Caco-2 (cell line): ENCODE measurements around the gene C1orf105. TPM values are rescaled to one million over a fixed set of nuclear protein-coding genes. Genes with fewer than 3 reads are reported as not detected.

ENCODE experiments used
- BruUV-seq: library from RNA; stranded (reverse); fragments of 400-500 nt; replicated peaks from 2 replicates; lab custom pipeline; 2021; lab: Mats Ljungman, UMichigan
- CTCF ChIA-PET: fragments of 300-600 bp; sonication (Branson Sonifier 250); formaldehyde crosslinking; loops from one replicate; lab custom pipeline; 2022; ENCODE audit warnings: antibody characterized with exemption; lab: Charles Lee
- POLR2A ChIA-PET: fragments of 300-600 bp; sonication (Branson Sonifier 250); formaldehyde crosslinking; loops from one replicate; lab custom pipeline; 2022; ENCODE audit warnings: antibody characterized with exemption; lab: Charles Lee
- DNase-seq, 2 experiments: peaks; one replicate each; pipeline versions ENCODE4 v3.0.0 to v3.0.0-alpha.2; 2020 to 2022
- H3K27me3 ChIP-seq: replicated peaks from 2 replicates; pipeline ENCODE4 v1.6.0; 2011; ENCODE audit warnings: low read length; ENCODE audit not compliant: control insufficient read depth, insufficient read depth
- H3K36me3 ChIP-seq: 2 replicates; pipeline ENCODE4 v1.5.1; 2011; ENCODE audit warnings: low read length; ENCODE audit not compliant: control insufficient read depth, insufficient read depth
- H3K4me1 ChIP-seq: fragments of 250-450 bp; sonication (Bioruptor Pico); 2 replicates; pipeline ENCODE4 v1.5.1; 2020; ENCODE audit warnings: mild to moderate bottlenecking
- H3K4me3 ChIP-seq: 2 replicates; pipeline ENCODE4 v1.5.1; 2011; ENCODE audit warnings: low read depth, mild to moderate bottlenecking, control low read depth, low read length
- H3K9me3 ChIP-seq: fragments of 250-450 bp; sonication (Bioruptor Pico); 2 replicates; pipeline ENCODE4 v1.5.1; 2020; ENCODE audit warnings: mild to moderate bottlenecking, moderate library complexity
- H3K27ac Mint-ChIP-seq: one replicate; pipeline ENCODE4 v1.8.0; 2022; ENCODE audit warnings: mixed read lengths; ENCODE audit not compliant: unreplicated experiment
- H3K27me3 Mint-ChIP-seq: one replicate; pipeline ENCODE4 v1.8.0; 2022; ENCODE audit warnings: mixed read lengths; ENCODE audit not compliant: insufficient read depth, unreplicated experiment
- H3K36me3 Mint-ChIP-seq: one replicate; pipeline ENCODE4 v1.8.0; 2022; ENCODE audit warnings: mild to moderate bottlenecking, mixed read lengths; ENCODE audit not compliant: insufficient read depth, unreplicated experiment
- H3K4me1 Mint-ChIP-seq: one replicate; pipeline ENCODE4 v1.8.0; 2022; ENCODE audit warnings: low read depth, mixed read lengths; ENCODE audit not compliant: unreplicated experiment
- H3K4me3 Mint-ChIP-seq: one replicate; pipeline ENCODE4 v1.8.0; 2022; ENCODE audit warnings: mild to moderate bottlenecking, moderate library complexity, mixed read lengths; ENCODE audit not compliant: unreplicated experiment
- H3K9me3 Mint-ChIP-seq: one replicate; pipeline ENCODE4 v1.8.0; 2022; ENCODE audit warnings: mixed read lengths; ENCODE audit not compliant: unreplicated experiment
- CTCF ChIP-seq, 2 experiments: fragments of 200-600 bp in 1 of 2; IDR thresholded peaks; 1 replicate in 1 of 2; 2 replicates in 1 of 2; pipeline versions ENCODE4 v1.5.1 to v1.8.0; 2011 to 2022; ENCODE audit warnings: antibody characterized with exemption in 1 of 2, control low read depth in 1 of 2, inconsistent platforms in 1 of 2, low read depth in 1 of 2, low read length in 1 of 2, mild to moderate bottlenecking in 1 of 2, moderate library complexity in 1 of 2; ENCODE audit not compliant: insufficient read depth in 1 of 2, severe bottlenecking in 1 of 2, unreplicated experiment in 1 of 2
- intact Hi-C: fragments of 100-400 bp; cut with micrococcal nuclease; formaldehyde crosslinking; loops from one replicate; pipeline ENCODE4 v1.10.0; 2022; ENCODE audit not compliant: unreplicated experiment
- total RNA-seq: library from RNA; stranded (reverse); gene quantifications from 2 replicates; pipeline ENCODE4 v1.2.3, GENCODE V29; 2022

Gene C1orf105
- total RNA-seq, 1 experiment from 2014 or later, result 0.82 TPM

- peak; percentile 65 to 73 for DNase-seq
- no peak for TF ChIP-seq CTCF (IDR thresholded peaks at IDR 0.05; ENCODE audit: insufficient read depth in 1 of 2, low read depth in 1 of 2, low read length in 1 of 2, severe bottlenecking in 1 of 2, unreplicated experiment in 1 of 2)
These were observed 49.2 kb downstream of the C1orf105 start for GRCh38 chr1:172469717-172470116.

GRCh38 chr1:172470149-172470548 lies 49.7 kb downstream of the C1orf105 start:
- Histone ChIP-seq H3K27me3 (no peaks in the 10 kb centered on the region), H3K9me3 (no peaks in the 10 kb centered on the region), H3K4me3 (no peak overlapping the region), H3K36me3 (no peaks in the 10 kb centered on the region), H3K4me1 (peaks cover 77% of the 10 kb centered on the region)
- no peaks in the 10 kb centered on the region for H3K27me3 Mint-ChIP-seq
- peak; percentile 65 to 78 for DNase-seq
- peaks cover 55% of the 10 kb centered on the region for H3K4me1 Mint-ChIP-seq
- H3K27ac Mint-ChIP-seq, result peak overlapping the region; percentile 94
- peaks cover 15% of the 10 kb centered on the region for H3K36me3 Mint-ChIP-seq
- ChIA-PET CTCF (interaction anchor here (0.6 kb wide), 1 partner anchor 92 kb away, joined by 3 read pairs; no protein-coding TSS in a partner anchor), POLR2A (interaction anchor here (0.8 to 1.4 kb wide), 2 partner anchors 21 to 62 kb away, joined by 5 read pairs; no protein-coding TSS in a partner anchor)
- H3K4me3 Mint-ChIP-seq, result peak overlapping the region; percentile 62
- BruUV-seq, result no TSS peak
- no peak for TF ChIP-seq CTCF (IDR thresholded peaks at IDR 0.05; ENCODE audit: insufficient read depth in 1 of 2, low read depth in 1 of 2, low read length in 1 of 2, severe bottlenecking in 1 of 2, unreplicated experiment in 1 of 2)
- intact Hi-C loops, result loop anchor here (1.0 to 2.0 kb wide), 4 partner anchors 8 to 62 kb away; no protein-coding TSS in a partner anchor
- no peaks in the 10 kb centered on the region for H3K9me3 Mint-ChIP-seq

More at GRCh38 chr1:172469717-172470116, 49.2 kb downstream of the C1orf105 start:
- intact Hi-C loops, result loop anchor here (1.0 to 2.0 kb wide), 4 partner anchors 9 to 63 kb away; no protein-coding TSS in a partner anchor
- H3K36me3 ChIP-seq, result no peaks in the 10 kb centered on the region
- Mint-ChIP-seq H3K27ac (peak overlapping the region; percentile 94), H3K9me3 (no peaks in the 10 kb centered on the region), H3K36me3 (peaks cover 15% of the 10 kb centered on the region), H3K4me3 (peak overlapping the region; percentile 62), H3K4me1 (peaks cover 55% of the 10 kb centered on the region), H3K27me3 (no peaks in the 10 kb centered on the region)
- H3K27me3 ChIP-seq, result no peaks in the 10 kb centered on the region
- H3K9me3 ChIP-seq, result no peaks in the 10 kb centered on the region
- CTCF ChIA-PET, result interaction anchor here (0.6 kb wide), 1 partner anchor 92 kb away, joined by 3 read pairs; no protein-coding TSS in a partner anchor
- BruUV-seq, result TSS peak; percentile 71
- H3K4me1 ChIP-seq, result peaks cover 74% of the 10 kb centered on the region
- POLR2A ChIA-PET, result interaction anchor here (0.8 to 1.4 kb wide), 2 partner anchors 21 to 63 kb away, joined by 5 read pairs; no protein-coding TSS in a partner anchor
- H3K4me3 ChIP-seq, result no peak overlapping the region

GRCh38 chr1:172471666-172472065 lies 51.2 kb downstream of the C1orf105 start:
- Mint-ChIP-seq H3K4me1 (peaks cover 56% of the 10 kb centered on the region), H3K27me3 (no peaks in the 10 kb centered on the region), H3K9me3 (no peaks in the 10 kb centered on the region), H3K4me3 (no peak overlapping the region), H3K27ac (no peak overlapping the region), H3K36me3 (peaks cover 15% of the 10 kb centered on the region)
- Histone ChIP-seq H3K36me3 (no peaks in the 10 kb centered on the region), H3K9me3 (no peaks in the 10 kb centered on the region), H3K4me1 (peaks cover 82% of the 10 kb centered on the region), H3K27me3 (no peaks in the 10 kb centered on the region), H3K4me3 (no peak overlapping the region)
- no peak for TF ChIP-seq CTCF (IDR thresholded peaks at IDR 0.05; ENCODE audit: insufficient read depth in 1 of 2, low read depth in 1 of 2, low read length in 1 of 2, severe bottlenecking in 1 of 2, unreplicated experiment in 1 of 2)
- no TSS peak for BruUV-seq
- POLR2A ChIA-PET, result no interaction called here
- intact Hi-C loops, result loop anchor here (2.0 kb wide), 1 partner anchor 13 kb away; no protein-coding TSS in a partner anchor
- no peak for DNase-seq
- CTCF ChIA-PET, result no interaction called here
